Endothelial cell of hepatic sinusoid (primary cell): Measurements from ENCODE around the gene GFI1B.
"Not testable (repeated sequence)": the region's sequence is repeated elsewhere in the genome, so short reads cannot be mapped to it uniquely, and the experiment has no call there.

Experiments
- in situ Hi-C: cut with HindIII; loops from 2 replicates; pipeline ENCODE4 v1.10.0; 2017; ENCODE audit warnings: low sequenced_read_pairs

The GFI1B gene

DNA sequence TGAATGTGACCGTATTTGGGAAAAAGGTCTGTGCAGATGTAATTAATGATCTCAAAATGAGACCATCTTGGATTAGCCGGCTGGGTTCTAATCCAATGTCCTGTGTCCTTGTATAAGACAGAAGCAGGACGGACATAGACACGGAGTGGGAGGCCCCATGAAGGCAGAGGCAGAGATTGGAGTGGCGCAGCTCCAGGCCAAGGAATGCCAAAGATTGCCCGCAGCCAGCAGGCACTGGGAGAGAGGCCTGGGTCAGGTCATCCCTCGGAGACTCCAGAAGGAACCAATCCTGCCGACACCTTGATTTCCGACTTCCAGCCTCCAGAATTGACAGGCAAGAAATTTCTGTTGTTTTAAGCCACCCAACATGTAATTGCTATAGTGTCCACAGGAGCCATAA lies 13.0 kb upstream of the GFI1B start:
- in situ Hi-C loops, result no loop called here

DNA sequence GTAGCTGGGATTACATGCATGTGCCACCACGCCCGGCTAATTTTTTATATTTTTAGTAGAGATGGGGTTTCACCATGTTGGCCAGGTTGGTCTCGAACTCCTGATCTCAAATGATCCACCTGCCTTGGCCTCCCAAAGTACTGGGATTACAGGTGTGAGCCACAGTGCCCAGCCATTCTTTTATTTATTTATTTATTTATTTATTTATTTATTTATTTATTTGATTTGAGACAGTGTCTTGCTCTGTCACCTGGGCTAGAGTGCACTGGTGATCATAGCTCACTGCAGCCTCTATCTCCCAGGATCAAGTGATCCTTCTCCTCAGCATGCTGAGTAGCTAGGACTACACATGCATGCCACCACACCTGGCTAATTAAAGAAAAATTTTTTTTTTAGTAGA lies 10.6 kb upstream of the GFI1B start:
- in situ Hi-C loops, result not testable (repeated sequence)

DNA sequence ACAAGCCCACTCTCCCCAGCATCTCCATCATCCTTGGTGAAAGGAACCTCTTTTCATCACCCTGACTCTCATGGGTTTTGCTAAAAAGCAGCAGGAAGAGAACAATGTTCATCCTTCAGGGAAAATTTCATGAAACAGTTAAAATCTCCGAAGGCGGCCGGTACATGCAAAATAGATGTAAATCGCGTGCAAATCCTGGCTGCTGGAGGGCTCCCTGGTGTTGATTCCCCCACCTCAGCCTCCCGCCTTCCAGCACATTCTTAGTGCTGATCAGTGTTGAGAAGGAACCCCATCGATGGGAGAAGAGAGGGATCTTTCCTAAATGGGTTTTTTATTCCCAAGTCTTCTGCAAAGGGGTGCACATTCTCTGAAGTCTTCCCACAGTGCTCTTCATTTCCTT lies 8.7 kb upstream of the GFI1B start:
- in situ Hi-C loops, result loop anchor here (10.0 kb wide), 1 partner anchor 75 kb away; no protein-coding TSS in a partner anchor

DNA sequence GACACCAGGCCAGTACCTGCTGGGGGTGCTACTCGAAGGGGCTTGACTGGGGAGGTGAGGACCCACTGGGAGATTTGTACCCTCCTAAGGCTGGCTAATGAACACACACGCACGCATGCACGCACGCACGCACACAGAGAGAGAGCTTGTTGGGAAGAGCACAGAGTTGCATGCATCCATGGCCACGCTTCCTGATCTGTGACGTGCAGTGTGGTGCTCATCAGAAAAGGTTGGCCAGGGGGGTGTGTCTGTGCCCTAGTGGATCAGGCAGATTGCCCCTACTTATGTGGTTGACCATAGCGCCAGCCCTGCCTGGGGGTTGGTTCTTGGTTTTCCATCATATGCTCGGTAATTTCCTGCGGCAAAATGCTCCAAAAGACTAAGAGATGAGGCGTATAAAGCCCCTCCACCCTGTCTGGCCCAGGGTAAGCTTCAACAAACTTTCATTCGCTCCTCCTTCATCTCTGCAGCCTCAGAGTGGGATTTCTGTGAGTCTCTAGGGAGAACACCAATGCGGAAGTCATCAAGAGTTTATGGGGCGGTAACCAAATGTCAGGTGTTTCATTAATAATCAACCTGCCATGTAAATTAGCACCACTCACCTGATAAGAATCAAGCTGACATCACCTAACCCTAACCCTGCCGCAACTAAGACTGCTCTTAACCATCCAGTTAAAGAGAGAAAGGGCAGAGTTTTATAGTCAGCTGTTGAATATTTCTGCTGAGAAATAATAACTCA lies 8.0 kb upstream of the GFI1B start:
- in situ Hi-C loops, result loop anchor here (10.0 kb wide), 1 partner anchor 76 kb away; no protein-coding TSS in a partner anchor

DNA sequence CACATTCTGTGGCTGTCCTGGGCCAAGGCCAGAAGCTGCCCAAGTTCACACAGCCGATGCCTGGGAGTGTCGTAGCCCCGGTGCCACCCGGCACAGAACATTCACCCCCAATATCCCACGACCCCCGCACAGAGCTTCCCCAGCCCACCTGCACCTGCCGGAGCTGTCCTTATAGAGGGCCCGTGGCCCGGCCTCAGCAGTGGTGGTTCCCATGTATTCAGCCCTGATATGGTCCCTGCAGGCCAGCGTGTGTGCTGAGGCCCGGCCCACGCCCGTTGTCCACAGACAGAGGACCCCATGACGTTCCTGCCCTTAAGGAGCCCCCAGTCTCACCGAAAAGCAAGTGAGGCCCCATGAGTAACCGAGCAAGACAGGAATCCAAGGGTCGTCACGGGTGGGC lies 5.3 kb upstream of the GFI1B start:
- in situ Hi-C loops, result loop anchor here (10.0 kb wide), 1 partner anchor 78 kb away; no protein-coding TSS in a partner anchor

DNA sequence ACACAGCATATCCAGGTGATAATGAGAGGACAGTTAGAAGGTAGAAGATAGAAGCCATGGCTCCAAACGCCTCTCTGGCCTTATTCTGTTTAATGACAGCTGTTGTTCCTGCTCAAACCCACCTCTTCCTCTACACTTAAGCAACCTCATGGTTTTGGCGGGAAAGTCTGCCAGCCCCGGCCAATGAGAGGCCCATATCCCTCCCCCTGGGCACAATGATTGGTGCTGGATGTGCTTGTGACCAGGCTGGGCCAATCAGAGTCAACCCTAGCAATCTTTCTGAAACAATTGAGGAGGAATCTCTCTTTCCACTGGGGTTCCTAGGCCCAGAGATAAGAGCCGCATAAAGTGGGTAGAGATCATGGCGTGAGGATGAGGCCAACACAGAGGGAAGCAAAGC lies 4.8 kb upstream of the GFI1B start:
- in situ Hi-C loops, result loop anchor here (10.0 kb wide), 1 partner anchor 79 kb away; no protein-coding TSS in a partner anchor

- in situ Hi-C loops, result loop anchor here (10.0 kb wide), 1 partner anchor 81 kb away; no protein-coding TSS in a partner anchor
Observed at GRCh38 chr9:132975961-132976360, 2.5 kb upstream of the GFI1B start.

- in situ Hi-C loops, result loop anchor here (10.0 kb wide), 1 partner anchor 82 kb away; no protein-coding TSS in a partner anchor
Observed at GRCh38 chr9:132976571-132976970, 1.9 kb upstream of the GFI1B start.

GRCh38 chr9:132978112-132978450 lies 413 bp upstream of the GFI1B start:
- in situ Hi-C loops, result loop anchor here (10.0 kb wide), 1 partner anchor 83 kb away; no protein-coding TSS in a partner anchor

DNA sequence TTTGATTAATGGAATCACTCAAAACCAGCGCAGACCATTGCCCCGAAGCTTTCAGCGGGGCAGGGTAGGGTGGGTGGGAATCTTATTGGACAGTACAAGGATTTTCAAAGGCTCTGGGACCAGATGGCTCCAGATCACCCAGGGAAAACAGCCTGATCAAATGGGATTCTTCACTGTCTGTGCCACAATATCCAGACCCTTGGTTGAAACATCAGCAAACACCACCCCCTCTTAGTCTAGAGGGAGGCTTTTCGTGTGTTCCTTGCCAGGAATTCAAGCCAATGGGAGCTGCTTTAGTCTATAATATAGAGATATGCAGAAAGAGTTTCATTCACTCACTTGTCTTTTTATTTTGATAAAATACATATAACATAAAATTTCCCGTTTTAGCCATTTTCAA lies 1.7 kb downstream of the GFI1B start:
- in situ Hi-C loops, result no loop called here

DNA sequence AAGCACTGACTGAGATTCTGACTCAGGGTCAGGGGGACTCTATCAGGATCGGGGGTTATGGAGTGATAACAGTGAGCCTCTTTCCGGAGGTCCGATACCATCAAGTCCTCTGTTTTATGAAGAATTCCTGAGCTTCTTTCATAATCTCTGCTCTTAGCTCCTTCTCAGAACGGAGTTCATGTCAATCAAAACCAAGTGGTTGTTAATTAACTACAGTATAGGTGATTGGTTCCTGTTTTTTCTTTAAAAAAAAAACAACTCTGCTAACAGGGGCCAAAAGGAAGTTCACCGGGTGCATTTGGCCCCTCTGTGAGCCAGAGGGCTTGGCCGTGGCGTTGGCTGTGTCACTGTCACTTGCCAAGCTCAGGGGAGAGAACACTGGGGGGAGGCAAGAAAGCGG lies 4.0 kb downstream of the GFI1B start:
- in situ Hi-C loops, result no loop called here

GRCh38 chr9:132983491-132984201 lies 5.2 kb downstream of the GFI1B start:
- in situ Hi-C loops, result no loop called here

DNA sequence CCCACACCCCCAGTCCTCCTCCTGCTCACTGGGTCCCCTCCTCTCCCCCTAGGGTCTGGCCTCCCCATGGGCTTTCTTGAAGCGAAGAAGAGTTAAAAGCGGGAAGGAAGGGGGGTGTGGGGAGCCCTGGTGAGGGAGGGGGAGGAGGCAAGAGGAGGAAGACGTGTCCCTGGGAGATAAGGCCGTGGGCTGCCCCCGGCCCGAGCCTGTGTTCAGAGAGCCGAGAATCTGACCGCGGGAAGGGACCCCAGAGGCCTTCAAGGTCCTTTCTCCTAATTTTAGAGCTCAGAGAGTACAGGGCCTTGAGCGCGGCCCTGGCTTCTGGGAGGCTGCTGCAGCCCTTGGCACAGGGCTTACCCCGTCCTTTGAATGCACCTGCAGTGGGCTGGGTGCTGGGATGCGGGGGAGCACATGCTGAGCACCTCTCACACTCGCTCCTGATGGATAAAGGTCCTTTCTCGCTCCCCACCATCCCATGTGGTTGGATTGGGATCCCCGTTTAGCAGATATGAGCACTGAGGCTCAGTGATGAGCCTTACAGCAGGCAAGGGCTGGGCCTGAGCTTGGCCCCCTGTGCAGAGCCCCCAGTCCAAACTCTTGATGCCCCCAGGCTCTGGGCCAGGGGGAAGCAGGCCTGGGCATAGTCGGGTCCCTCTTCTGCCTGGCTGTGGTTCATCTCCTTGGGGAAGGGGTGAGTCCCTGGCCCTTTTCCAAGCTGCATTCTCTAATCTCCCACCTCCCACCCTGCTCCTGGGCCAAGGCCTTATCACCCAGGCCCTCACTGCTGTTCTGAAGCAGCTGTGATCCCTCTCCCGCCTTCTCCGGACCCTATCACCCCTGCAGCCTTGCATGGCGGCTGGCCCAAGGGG lies 5.9 kb downstream of the GFI1B start:
- in situ Hi-C loops, result no loop called here

DNA sequence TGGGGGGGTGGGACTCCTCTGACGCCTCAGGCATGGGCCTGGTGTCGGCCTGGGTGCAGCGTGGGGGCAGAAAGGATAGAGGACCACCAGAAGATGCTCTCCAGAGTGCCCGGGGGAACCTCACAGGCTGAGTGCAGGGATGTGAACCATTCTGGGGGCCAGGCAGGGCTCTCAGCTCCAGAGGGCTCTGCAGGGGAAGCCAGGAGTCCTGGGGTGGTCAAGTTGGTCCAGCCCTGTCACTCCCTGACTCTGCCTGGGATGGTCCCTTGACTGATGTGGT lies 6.5 kb downstream of the GFI1B start:
- in situ Hi-C loops, result no loop called here

DNA sequence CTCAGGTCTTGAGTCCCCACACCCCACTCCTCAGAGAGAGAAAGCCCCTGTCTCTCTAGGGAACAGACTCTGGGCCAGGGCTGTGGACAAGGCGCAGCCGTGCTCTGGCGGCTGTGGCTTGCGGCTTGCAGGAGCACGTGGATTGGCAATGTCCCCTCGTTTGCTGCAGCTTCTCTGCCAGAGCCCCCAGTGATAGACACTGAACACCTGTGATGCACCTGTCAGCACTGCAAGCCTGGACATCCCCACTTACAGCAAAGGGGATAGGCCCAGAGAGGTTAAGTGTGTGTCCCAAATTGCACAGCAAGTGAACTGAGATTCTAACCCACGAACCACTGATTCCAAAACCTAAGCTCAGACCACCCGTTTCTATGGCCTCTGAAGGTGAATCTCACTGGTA lies 7.0 kb downstream of the GFI1B start:
- in situ Hi-C loops, result no loop called here

- in situ Hi-C loops, result no loop called here
Observed at GRCh38 chr9:132986114-132986513, 7.6 kb downstream of the GFI1B start.

DNA sequence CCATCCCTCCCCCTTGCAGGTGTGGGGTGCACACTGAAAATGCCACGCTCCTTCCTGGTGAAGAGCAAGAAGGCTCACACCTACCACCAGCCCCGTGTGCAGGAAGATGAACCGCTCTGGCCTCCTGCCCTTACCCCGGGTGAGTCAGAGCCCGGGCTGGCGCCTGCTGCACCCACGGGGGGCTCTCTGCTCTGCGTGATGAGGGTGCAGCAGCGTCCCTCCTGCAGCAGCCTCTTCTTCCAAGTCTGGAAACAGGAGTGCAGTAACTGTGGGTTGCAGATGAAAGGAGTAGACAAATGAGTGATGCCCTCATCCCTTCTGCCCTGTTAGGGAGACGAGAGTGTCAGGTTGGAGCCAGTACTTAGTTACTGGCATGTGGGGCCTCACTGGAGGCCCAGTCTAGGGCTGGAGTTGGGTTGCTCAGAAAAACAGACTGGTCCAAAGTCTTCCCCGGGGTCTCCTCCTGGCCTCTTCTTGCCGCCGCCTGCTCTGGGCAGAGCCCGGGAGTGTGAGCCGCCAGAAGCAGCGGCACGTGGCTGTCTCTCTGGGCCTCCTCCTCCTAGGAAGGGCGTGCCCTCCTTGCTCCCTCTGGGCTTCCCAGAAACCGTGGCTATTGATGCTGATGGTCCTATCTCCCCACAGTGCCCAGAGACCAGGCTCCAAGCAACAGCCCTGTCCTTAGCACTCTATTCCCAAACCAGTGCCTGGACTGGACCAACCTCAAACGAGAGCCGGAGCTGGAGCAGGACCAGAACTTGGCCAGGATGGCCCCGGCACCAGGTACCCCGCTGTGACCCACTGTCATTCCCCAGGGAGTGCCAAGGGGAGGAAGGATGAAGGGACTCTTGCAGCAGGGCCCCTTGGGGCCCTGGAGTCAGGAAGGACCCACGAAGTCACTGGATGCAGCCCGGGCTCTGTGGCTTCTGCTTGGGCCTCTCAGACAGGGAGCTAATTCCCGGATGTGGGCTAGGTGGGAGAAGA lies 8.4 kb downstream of the GFI1B start:
- in situ Hi-C loops, result no loop called here

DNA sequence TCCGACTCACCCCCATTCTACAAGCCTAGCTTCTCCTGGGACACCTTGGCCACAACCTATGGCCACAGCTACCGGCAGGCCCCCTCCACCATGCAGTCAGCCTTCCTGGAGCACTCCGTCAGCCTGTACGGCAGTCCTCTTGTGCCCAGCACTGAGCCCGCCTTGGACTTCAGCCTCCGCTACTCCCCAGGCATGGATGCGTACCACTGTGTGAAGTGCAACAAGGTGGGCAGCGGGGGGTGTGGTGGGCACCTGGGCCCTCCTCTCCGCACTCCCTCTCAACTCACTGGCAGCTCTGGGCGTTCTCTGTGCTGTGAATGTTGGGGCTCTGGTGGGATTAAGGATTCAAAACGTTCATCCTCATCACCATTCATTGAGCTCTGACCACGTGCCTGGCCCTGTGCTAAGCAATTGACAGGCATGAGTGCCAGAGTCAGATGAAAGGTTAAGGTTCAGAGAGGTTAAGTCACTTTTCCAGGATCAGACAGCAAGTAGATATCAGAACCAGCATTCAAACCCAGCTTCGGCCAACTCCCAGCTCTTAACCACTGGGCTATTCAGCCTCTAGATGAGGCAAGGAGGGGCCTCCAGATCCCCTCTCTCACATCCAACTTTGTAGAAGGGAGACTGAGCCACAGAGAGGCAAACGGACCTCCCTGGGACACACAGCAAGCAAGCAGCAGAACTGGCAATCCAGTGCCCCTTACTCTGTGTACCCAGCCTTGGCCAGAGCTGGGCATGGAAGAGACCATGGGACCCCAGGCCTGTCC lies 9.9 kb downstream of the GFI1B start:
- in situ Hi-C loops, result no loop called here

GRCh38 chr9:132989014-132989310 lies 10.5 kb downstream of the GFI1B start:
- in situ Hi-C loops, result no loop called here
